ENCODE data around the gene DAPK2.

Gene DAPK2

GRCh38 chr15:64052925-64053491 is 6.7 kb upstream of the DAPK2 start:
- DNase-seq, result no peak

- DNase-seq, result no peak
Observed at GRCh38 chr15:64051407-64052259, 5.3 kb upstream of the DAPK2 start.

GRCh38 chr15:64051093-64051402 is 4.8 kb upstream of the DAPK2 start:
- DNase-seq, result no peak

GRCh38 chr15:64050281-64051092 is 4.2 kb upstream of the DAPK2 start:
- no peak for DNase-seq

DNA sequence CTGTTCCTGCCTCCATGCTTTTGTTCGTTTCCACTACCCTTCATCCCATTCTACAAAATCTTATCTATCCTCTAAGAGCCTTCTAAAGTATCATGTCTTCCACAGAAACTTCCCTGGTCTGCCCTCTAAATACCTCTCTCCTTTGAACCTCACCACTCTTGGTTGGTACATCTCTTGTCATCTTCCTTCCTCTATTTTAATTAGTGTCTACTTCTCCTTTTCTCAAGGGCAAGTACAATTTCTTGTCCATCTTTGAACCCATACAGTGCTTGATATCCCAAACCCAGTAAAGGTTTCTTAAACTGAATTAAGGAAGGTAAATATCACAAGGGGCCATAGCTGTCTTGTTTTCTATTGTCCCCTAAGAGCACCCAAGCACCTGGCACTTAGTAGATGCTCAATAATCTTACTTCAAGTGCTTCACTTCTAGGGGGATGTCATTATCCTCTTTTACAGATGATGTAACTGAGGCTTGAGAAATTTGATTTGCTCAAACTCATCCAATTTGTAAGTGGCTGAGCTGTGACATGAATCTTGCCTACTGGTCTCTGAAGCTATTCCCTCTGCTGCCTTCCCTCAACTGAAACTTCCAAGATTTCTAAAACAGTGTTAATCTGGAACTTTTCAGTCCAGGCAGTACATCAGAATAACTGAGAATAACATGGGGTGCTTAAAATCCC is 2.6 kb upstream of the DAPK2 start:
- DNase-seq, result no peak

DNA sequence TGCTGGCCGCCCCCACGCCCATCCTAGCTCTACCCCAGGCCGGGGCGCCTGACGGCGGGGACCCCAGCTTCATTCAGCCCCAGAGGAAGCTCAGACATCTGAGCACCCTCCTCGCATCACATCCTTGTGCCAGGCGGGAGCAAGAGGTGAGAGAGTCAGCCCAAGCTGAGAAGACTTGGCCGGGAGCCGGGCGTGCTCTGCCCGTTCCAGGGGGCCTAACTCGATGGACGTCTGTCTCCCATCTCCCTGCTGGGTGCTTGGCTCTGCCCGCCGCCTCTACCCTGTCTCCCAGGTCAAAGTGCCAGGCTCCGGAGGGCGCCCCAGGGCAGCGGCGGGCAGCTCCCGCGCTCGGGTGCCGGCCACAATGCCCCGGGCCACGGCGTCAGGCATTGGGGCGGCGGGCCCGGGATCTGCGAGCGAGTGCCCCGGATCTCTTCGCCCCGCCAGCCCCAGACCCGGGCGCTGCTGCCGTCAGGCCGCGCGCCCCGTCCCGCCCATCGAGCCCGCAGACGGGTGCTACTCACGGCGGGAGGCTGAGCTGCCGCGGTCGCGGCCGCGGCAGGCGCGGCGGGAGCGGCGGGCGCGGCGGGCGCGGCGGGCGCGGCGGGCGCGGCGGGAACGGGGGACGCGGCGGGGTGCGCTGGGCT is 388 bp downstream of the DAPK2 start:
- no peak for DNase-seq

DNA sequence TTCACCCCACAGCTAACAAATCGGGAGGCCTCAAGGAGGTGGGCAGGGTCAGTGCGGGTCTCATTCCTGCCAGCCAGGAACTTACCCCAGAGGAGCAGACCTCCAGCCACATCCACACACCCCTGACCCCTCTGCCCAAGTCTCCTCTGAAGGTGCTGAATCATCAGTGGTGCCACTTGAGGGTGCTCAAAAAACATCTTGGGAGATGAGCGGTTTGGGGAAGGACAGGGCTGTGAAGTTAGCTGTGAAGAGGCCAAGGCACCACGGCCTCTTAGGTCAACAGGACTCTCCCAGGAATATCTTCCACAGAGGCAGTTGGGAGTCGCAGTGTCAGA is 1.2 kb downstream of the DAPK2 start:
- DNase-seq, result no peak

DNA sequence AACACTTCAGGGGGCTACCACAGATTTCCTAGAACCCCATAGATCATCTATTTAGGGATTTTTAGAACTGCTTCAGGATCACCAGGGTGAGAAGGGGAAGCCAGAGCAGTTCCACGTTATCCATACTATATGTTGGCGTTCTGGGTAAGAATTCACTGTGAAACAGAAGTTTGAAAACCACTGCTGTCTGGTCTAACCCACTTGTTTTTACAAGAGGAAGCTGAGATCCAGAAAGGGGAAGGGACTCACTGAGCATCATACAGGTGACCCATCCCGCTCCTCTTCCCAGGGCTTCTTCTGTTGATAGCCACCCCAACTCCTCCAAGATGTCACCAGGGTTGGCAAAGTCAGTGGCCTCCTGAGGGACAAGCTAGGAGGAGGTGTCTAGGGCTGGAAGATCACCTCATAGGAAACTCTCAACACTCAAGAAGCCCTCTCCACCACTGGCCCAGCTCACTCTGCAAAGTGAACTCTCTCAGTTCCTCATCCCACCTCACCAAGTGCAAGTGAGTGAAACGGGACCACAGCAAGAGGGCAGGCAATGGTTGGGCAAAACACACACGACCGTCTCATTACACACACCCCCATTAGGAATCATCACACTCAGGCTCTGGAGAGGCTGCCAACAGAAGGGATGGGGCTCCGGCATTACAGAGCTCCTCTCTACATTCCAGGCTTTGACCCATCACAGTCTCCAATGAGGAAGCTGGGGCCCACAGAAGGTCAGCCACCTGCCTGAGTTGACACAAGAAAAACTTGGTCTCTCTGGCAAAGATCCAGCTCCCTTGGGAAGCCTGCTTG is 1.8 kb downstream of the DAPK2 start:
- no peak for DNase-seq

- no peak for DNase-seq
Observed at GRCh38 chr15:64038878-64039610, 7.2 kb downstream of the DAPK2 start.

DNA sequence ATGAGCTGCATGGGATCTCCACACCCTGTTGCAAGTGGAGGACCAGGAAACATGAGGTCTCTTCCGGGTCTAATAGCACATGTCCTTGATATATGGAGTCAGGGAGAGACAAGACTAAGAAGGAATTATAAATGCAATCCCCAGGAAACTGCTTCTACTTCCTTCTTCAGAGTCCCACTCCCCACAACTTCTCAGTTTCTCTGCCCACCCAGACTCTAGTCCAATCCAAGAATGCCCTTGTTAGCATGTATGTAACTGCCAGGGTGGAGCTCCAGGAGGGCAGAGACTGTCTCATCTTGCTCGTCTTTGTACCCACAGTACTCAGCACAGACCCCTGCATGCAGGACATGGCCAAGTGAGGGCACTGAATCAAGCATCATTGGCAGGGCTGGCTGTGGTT is 8.3 kb downstream of the DAPK2 start:
- no peak for DNase-seq

GRCh38 chr15:64037116-64037515 is 9.2 kb downstream of the DAPK2 start:
- DNase-seq, result no peak

DNA sequence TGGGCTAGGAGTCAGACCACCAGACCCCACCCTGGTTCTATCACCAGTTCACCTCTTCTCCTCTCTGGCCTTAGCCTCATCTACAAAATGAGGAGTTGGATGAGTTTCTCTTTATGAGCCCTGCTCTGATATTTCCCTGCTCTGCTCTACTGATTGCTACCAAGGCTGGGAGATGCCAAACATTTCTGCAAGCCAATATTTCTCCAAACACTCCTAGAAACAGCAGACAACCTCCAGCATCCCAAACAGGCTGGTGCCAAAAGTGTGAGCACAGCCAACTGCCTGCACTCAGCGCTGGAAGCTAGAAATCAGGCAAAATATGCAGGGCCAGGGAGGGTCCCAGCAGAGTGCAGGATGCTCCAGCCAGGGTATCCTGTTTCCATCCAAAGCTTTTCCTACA is 10.8 kb downstream of the DAPK2 start:
- DNase-seq, result no peak

DNA sequence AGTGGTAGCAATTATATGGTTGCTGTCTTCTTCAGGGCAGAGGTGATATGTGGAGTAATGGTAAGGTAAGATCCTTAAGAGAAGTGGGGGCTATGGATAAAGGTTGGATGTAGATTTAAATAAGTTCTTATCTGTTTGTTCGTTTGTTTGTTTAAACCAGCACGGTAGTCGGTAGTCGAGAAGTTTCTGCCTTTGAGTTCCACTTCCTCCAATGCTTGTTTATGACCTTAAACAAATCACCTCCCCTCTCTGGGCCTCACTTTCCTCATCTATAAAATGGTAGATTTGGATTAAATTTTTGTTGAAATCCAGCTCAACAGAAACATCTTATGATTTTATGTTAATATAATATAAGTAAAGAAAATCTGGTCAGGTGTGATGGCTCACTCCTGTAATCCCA is 11.8 kb downstream of the DAPK2 start:
- no peak for DNase-seq

DNA sequence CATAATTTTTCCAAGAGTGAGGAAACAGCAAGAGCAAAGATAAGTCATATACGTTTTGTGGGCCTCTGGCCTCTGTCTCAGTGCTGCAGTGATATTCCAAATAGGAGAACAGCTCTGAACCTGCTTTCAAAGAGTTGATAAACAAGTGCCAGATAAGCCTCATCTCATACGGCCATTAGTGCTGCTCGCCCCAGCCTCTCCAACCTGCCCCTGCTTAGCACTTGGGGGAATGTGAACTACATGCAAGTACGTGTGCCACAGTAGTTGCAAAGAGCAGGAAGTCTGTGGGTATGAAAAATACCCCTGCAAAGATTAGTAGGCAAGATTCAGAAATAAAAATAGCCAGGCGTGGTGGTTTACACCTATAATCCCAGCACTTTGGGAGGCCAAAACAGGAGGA is 14.0 kb downstream of the DAPK2 start:
- no peak for DNase-seq

GRCh38 chr15:64030123-64030522 is 16.2 kb downstream of the DAPK2 start:
- DNase-seq, result no peak

GRCh38 chr15:64029633-64030032 is 16.7 kb downstream of the DAPK2 start:
- no peak for DNase-seq

GRCh38 chr15:64029110-64029509 is 17.2 kb downstream of the DAPK2 start:
- no peak for DNase-seq

DNA sequence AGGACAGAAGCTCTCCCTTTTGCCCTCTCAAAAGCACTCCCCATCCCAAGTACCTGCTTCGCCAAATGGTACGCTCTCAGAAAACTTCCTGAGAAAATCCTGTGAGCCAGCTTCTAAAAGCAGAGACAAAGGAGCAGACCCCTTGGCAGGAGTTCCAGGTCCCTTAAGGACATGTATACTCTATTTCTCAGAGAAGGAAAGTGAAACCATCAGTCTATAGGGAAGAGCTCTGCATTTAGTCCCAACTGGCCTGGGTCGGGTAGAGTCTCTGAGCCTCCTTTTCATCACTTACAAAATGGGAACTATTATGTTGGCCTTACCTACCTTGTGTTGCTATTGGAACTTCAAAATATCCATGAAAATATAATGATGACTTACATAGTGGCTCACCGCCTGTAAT is 19.7 kb downstream of the DAPK2 start:
- no peak for DNase-seq

DNA sequence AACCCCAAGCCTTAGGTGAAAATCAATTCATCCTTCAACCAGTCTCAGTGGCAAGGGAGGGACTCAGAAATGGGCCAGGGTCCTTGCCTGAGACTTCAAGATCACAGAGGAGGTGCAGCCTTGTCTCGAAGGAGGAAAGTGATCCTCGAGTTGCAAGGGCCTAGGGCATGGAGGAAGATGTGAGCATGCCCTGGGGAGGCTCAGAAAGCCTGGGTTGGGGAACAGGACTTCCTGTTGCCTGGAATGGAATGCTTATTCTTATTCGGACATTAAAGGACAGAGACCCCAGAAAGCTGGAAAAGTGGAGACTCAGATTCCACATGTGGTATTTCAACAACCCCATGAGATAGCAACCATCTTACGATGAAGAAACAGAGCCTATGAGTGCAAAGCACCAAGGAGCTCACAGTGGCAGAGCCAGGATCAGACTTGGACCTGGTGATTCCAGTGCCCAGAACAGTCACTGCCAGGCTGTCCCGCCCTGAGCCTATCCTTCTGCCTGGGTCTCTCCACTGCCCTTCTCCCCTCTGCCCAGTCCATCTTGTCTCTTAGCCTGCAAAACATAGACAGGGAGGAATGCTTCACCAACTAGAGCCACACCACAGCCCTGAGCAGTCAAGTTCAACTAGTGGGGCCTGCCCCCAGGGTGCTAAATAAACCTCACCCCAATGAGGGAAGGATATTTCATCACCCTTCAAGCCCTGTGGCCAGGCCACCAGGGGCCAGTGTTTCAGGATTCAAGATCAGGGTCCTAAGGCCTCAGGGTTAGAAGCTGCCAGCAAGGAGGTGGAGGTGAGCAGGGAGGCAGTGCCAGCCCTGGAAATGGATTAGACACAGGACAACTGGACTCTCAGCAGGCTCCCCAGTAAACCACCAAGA is 21.9 kb downstream of the DAPK2 start:
- DNase-seq, result no peak

DNA sequence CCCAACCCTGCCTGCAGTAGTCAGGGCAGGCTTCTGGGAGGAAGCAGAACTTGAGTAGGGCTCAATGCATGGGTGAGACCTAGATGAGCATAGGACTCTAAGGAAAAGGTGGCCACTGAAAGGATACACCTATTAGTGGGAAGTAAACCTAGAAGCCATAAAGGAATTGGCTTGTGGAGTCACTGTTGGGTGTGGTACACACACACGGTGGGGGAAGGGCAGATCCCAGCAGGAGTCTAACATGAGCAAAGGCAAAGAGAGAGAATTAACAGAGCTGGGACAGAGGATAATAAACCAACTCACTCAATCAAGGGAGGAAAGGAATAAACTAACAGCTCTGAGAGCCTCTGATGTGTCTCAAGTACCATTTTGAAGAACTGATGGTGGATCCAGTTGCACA is 23.1 kb downstream of the DAPK2 start:
- no peak for DNase-seq

All from CD4-positive, alpha-beta T cell treated with Interleukin-17A for 4 hours (primary cell).